Activated T-cell treated with anti-CD3 and anti-CD28 coated beads for 4 hours (primary cell): ENCODE measurements around the gene PAX5.

Source experiments
- DNase-seq: peaks from one replicate; pipeline ENCODE4 v3.0.0-alpha.2; 2020

The PAX5 gene

GRCh38 chr9:36897478-36897877 lies 136.6 kb downstream of the PAX5 start:
- DNase-seq: no peak

- DNase-seq: no peak
Measured at GRCh38 chr9:36897019-36897418, 137.0 kb downstream of the PAX5 start.

- DNase-seq: no peak
Measured at GRCh38 chr9:36896296-36896695, 137.8 kb downstream of the PAX5 start.

DNA sequence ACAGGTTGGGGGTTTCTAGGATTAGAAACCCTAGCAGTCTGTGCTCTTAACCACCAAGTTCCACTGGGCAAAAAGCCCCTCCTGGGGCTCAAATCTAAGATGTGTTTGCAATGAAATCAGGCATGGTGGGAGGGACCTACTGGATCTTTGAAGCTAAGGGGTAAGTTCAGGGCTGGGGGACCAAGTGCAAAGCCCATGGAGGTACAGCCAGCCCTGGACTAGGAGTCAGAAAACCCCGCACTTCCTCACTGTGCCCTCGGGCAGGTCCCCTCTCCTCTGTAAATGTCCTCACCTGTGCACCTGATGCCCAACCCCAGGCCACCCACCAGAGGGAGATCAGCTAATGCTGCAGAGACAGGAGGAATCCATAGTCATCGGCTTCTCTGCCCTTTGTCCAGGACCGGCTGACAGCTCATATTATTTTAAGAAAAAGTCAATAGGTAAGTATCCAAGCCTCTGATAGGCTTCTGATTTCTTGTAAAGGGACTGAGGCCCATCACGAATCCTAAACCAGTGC lies 138.3 kb downstream of the PAX5 start:
- no peak for DNase-seq

DNA sequence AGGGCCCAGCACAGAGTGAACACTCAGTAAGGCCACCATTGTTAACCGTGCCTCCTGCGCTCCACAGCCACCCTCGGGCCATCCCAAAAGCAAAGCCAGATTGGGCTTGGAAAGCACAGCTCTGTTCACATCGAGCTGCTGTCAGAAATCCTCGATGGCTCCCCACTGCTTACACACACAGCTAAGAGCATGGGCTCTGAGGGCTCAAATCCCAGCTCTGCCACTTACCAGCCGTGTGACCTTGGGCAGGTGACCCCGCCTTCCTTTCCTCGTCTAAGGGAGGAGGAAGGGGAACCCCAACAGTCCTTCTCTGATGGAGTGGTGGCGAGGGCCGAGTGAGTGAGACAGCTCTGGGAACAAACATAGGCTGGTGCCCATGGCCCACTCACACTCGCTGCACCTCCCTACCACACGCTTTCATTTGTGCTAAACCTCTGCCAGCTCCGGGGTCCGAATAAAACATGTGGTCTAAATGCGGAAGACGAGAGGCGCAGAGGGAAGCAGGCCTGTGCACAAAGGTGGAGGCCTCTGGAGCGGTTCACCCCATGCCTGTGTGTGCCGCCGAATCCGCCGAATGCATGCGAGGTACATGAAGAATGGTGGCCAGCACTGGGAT lies 139.3 kb downstream of the PAX5 start:
- no peak for DNase-seq

DNA sequence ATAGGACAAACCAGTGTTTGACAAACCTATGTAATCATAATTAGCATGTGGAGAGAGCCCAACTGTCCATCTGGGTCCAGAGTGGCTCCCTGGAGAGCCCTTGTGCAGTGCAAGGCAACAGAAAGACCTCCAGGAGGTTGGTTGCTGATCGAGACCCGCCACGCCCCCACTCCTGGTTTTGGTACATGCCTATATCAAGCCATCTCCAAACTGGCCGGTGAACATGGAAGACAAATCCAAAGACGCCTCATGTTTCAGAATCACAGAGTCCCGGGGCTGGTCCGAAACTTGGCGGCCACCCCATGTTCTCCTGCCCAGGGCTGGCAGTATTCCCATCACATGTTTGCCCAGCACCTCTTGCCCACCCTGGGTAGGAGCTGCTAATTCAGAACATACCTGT lies 140.2 kb downstream of the PAX5 start:
- DNase-seq: no peak

DNA sequence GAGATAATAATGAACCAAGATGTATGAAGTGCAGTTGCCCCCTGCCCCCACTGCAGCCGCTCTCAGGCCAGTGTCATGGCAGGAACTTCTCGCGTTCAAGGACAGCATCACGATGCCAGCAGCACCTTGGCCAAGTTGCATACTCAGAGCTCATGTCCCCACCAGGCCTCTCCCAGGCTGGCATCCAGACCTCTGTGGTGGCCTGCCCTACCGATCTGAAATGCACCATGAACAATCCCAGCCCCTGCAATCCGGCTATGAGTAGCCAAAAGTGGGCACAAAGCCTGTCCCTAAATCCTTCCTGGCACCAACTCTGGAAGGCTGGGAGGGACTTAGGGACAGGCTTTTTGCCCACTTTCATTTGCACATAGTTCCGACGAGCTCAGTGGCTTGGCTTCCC lies 140.9 kb downstream of the PAX5 start:
- no peak for DNase-seq

GRCh38 chr9:36892279-36892678 lies 141.8 kb downstream of the PAX5 start:
- no peak for DNase-seq

- no peak for DNase-seq
Measured at GRCh38 chr9:36891341-36891811, 142.7 kb downstream of the PAX5 start.

DNA sequence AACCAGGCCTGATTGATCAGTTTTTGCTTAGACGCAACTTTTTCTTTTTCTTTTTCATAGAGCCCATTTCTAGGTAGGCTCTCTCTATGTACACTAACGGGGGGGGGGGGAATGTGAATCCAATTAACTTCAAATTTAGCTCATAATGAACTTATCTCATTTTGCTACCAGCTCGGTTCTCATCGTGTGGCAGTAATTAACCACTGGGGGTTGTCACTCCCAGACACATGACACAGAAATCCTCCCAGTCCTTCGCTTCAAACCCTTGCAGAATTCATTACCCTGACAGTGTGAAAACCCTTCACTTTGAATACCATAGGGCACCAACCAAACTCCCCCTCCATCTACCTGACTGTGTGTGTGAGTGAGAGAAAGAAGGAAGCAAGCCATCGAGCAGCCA lies 144.2 kb downstream of the PAX5 start:
- no peak for DNase-seq

GRCh38 chr9:36888551-36888950 lies 145.5 kb downstream of the PAX5 start:
- no peak for DNase-seq

DNA sequence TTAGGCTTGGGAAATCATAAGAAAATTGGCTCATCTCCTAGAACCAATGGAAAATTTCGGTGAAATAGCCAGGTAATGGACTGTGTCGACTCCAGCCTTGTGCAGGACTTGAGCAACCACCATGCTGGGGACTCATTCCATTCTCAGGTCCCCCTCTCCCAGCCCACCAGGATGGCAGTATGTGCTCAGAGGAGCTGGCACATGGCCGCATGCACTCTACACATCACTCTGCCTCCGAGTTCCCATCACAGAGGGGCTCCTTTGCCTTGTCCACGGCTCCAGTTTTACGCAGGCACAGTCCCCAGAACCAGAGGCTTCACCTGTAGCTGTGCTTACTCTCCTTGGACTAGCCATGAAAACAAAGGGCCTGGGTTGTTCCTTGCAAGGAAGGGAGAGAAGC lies 149.3 kb downstream of the PAX5 start:
- no peak for DNase-seq

- no peak for DNase-seq
Measured at GRCh38 chr9:36882594-36882993, 151.5 kb downstream of the PAX5 start.

- no peak for DNase-seq
Measured at GRCh38 chr9:36881743-36882441, 152.2 kb downstream of the PAX5 start.

- DNase-seq: no peak
Measured at GRCh38 chr9:36881316-36881715, 152.8 kb downstream of the PAX5 start.

DNA sequence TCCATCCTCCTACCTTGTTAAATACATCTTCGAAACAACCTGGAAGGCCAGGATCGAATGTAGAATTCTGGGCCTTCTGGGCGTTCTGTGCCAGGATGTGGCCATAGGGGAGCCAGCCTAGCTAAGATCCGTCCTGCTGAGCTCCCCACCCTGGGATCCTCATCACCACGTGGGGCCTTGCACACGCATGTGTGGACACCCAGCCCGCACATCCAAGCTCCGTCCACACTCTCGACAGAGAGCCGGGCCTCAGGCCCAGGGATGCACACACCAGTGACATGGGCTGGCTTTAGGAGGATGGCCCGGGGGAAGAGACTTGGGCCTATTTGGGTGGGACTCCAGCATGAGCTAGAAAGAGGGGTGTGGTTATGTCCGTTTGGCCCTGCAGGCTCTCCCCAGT lies 154.0 kb downstream of the PAX5 start:
- DNase-seq: no peak

DNA sequence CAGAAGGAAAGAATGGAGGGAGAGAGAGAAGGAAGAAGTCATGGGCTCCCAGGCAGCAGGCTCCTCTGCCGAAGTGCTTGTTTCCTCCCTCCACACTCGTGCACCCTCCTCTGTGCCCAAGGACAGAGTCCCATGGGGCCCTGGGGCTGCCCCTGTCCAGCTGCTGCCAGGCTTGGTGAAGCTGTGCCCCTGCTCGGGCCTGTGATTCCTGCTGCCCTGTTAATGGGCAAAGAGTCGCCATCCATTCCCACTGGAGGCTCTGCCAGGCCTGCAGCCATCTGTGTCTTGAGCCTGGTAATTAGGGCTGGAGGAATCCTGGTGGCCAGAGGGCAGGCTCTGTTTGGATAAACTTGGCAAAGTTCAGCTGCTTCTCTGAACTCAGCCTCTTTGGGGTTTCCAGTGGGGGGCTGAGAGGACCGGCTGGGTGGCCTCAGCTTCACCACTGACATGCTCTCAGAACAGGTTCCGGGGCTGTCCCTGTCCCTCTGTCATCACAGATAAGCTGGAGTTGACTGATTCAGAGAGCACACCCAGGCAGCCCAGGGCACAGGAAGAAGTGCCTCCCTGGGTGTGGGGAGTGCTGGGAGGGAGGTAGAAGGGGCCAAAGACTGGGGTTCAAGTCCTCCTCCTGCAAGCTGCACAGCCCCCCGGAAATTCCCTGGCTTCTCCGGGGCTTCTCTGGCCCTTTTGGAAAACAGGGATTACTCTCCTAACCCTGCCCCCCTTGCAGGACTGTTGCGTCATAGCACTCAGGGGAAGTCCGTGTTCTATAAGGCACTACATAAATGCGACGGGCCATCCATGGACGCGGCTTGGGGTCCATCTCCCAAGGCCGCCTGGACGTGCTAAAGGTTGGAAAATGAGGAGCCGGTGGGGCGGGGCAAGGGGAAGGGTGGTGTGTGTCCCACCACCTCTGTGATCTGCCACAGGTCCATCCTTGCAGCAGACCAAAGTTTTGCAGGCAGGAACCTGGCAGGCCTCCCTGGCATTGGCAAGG lies 154.8 kb downstream of the PAX5 start:
- DNase-seq: no peak

GRCh38 chr9:36877239-36877638 lies 156.8 kb downstream of the PAX5 start:
- DNase-seq: no peak

GRCh38 chr9:36876056-36876455 lies 158.0 kb downstream of the PAX5 start:
- DNase-seq: no peak

DNA sequence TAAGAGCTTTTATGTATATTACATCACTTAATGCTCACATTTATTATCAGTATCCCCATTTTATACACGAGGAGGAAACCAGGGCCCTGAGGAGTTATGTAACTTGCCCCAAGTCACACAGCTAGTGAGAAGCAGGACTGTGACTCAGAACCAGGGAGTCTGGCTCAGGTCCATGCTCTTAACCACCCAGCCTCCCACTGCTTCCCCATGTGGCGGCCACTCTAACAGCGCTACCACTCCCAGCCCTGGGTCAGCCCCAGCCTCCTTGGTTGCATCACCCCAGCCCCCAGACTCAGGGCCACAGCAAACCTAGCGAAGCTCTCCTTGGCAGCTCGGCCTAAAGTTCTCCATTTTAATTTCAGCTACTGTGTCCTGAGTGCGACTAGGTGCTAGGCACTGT lies 159.1 kb downstream of the PAX5 start:
- DNase-seq: no peak

DNA sequence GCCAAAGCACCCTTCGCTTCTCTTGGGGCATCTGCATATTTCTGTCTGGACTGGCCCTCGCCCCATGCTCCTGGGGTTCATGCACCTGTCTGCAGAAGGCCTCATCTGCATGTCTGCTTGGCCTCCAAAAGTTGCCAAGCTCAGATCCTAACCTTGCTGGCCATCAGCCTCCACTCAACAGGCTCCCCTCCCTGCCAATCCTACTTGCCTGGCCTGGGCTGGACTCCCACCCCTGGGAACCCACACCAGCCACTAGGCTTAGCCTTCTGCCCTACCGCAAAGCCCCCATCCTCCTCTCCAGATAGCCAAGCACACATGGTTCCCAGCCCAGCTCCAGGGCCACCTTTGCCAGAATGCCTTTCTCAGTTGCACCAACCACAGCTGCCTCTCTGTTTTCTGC lies 159.8 kb downstream of the PAX5 start:
- no peak for DNase-seq

DNA sequence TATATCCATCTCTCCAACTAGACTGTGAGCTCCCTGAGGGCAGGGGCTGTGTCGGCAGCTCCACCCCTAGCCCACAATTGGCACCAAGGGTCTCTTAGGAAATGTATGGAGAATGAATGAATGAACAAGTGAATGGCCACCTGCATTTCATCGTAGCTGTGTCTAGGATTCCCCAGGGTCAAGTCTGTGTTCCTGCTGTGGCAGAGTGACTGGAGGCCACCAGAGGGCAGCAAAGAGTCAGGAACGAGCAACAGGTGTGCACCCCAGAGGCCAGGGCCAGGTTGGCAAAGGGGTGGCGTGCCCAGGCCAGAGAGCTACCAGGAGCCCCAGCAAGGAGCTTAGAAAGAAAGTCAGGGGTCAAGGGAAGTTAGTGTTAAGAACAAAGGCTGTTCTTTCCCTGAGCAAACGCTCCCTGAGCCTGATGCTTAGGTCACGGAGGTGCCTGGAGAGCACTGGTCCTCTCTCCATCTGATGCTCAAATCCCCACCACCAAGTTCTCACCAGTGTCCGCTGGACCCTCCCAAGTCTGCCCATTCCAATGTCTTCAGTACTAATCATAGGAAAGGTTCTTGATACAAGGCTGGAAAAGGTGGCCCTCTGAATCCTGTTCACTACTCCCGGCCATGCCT lies 160.7 kb downstream of the PAX5 start:
- peak; percentile 67 for DNase-seq

GRCh38 chr9:36872641-36873040 lies 161.4 kb downstream of the PAX5 start:
- DNase-seq: no peak
